GM12878 (cell line): ENCODE measurements around the gene CCDC170. TPM values are rescaled to one million over a fixed set of nuclear protein-coding genes. Genes with fewer than 3 reads are reported as not detected.

ENCODE experiments used
- ATAC-seq: fragments of 200-7000 bp; cut with Tn5 transposase; 3 replicates; pipeline ENCODE4 v1.9.1; 2020; ENCODE audit warnings: mild to moderate bottlenecking, moderate library complexity
- BruUV-seq: library from RNA; stranded (reverse); fragments of 400-500 nt; replicated peaks from 2 replicates; lab custom pipeline; 2021; lab: Mats Ljungman, UMichigan
- CTCF ChIA-PET: fragments of 300-600 bp; sonication (Branson Sonifier 250); formaldehyde crosslinking; extraction: SDS; loops from one replicate; lab custom pipeline; 2021; ENCODE audit warnings: inconsistent platforms; lab: Yijun Ruan, JAX
- POLR2A ChIA-PET: fragments of 350-600 bp; formaldehyde crosslinking; extraction: SDS; loops from one replicate; lab custom pipeline; 2021; ENCODE audit warnings: inconsistent platforms; lab: Charles Lee
- RAD21 ChIA-PET: fragments of 300-600 bp; sonication (Branson Sonifier 250); formaldehyde crosslinking; loops from one replicate; lab custom pipeline; 2023; ENCODE audit warnings: antibody characterized with exemption; ENCODE audit not compliant: unreplicated experiment; lab: Charles Lee
- SMC1A ChIA-PET: fragments of 300-600 bp; sonication (Branson Sonifier 250); formaldehyde crosslinking; loops from one replicate; lab custom pipeline; 2023; ENCODE audit not compliant: unreplicated experiment, uncharacterized antibody; lab: Charles Lee
- DNase-seq: peaks from one replicate; pipeline ENCODE4 v3.0.0-alpha.2; 2011; ENCODE audit warnings: low read depth, low spot score
- FAIRE-seq: peaks from 3 replicates; lab custom pipeline; 2011; peaks lifted over from hg19 to GRCh38; lab: Jason Lieb, UNC
- H2AFZ ChIP-seq: 2 replicates; pipeline ENCODE4 v1.6.0; 2011; ENCODE audit warnings: low read depth, low read length, control low read depth; ENCODE audit not compliant: control insufficient read depth
- H3K27ac ChIP-seq: 2 replicates; pipeline ENCODE4 v1.5.1; 2011; ENCODE audit warnings: control low read depth; ENCODE audit not compliant: control insufficient read depth, insufficient read depth
- H3K27me3 ChIP-seq, 2 experiments: replicated peaks in 1 of 2; 2 replicates each; pipeline versions ENCODE4 v1.6.0 to v1.6.1; 2011; ENCODE audit warnings: low read length in 1 of 2; ENCODE audit not compliant: control insufficient read depth in 2 of 2, insufficient read depth in 2 of 2
- H3K36me3 ChIP-seq, 2 experiments: 2 replicates each; pipeline ENCODE4 v1.5.1; 2011; ENCODE audit warnings: low read length in 1 of 2; ENCODE audit not compliant: control insufficient read depth in 2 of 2, insufficient read depth in 2 of 2
- H3K4me1 ChIP-seq: 2 replicates; pipeline ENCODE4 v1.6.1; 2011; ENCODE audit warnings: mild to moderate bottlenecking, low read length, moderate library complexity, mixed read lengths; ENCODE audit not compliant: control insufficient read depth, insufficient read depth
- H3K4me2 ChIP-seq: 2 replicates; pipeline ENCODE4 v1.6.0; 2011; ENCODE audit warnings: control low read depth; ENCODE audit not compliant: control insufficient read depth, insufficient read depth
- H3K4me3 ChIP-seq: fragments of 200-600 bp; sonication (generic); 2 replicates; pipeline ENCODE4 v1.5.1; 2016
- H3K79me2 ChIP-seq: 2 replicates; pipeline ENCODE4 v1.6.0; 2011; ENCODE audit warnings: low read length; ENCODE audit not compliant: control insufficient read depth, insufficient read depth
- H3K9ac ChIP-seq: 2 replicates; pipeline ENCODE4 v1.8.0; 2011; ENCODE audit warnings: low read length, control low read depth, mixed read lengths; ENCODE audit not compliant: control insufficient read depth, insufficient read depth
- H3K9me3 ChIP-seq: replicated peaks from 3 replicates; pipeline ENCODE4 v1.5.1; 2011; ENCODE audit warnings: mild to moderate bottlenecking, low read length; ENCODE audit not compliant: control insufficient read depth, insufficient read depth
- H4K20me1 ChIP-seq: 2 replicates; pipeline ENCODE4 v1.6.0; 2011; ENCODE audit not compliant: control insufficient read depth, insufficient read depth
- CREM ChIP-seq: IDR thresholded peaks from 2 replicates; pipeline ENCODE4 v1.6.1; 2014; ENCODE audit warnings: antibody characterized with exemption, low read depth
- GABPA ChIP-seq: IDR thresholded peaks from 2 replicates; pipeline ENCODE4 v1.6.1; 2014; ENCODE audit warnings: antibody characterized with exemption, low read depth, mild to moderate bottlenecking, inconsistent platforms
- LARP7 ChIP-seq: fragments of 450-650 bp; IDR thresholded peaks from 2 replicates; pipeline ENCODE4 v1.6.1; 2017; ENCODE audit warnings: mild to moderate bottlenecking
- MAX ChIP-seq: IDR thresholded peaks from 2 replicates; pipeline ENCODE4 v1.6.1; 2012; ENCODE audit warnings: low read depth, low read length, improper control_type of control experiment
- USF1 ChIP-seq: IDR thresholded peaks from 2 replicates; pipeline ENCODE4 v1.6.1; 2011; ENCODE audit warnings: borderline replicate concordance, low read depth, mild to moderate bottlenecking, moderate library complexity, mixed read lengths, low read length; ENCODE audit not compliant: insufficient read depth; ENCODE audit errors: extremely low read length
- WGBS: methylation state at CpG from one replicate; pipeline ENCODE4 v1.1.6; 2016; ENCODE audit warnings: low lambda C conversion rate; ENCODE audit not compliant: insufficient replicate concordance, insufficient coverage; ENCODE audit errors: missing lambda C conversion rate; 5-methylcytosine and 5-hydroxymethylcytosine counted together
- in situ Hi-C: fragments of 300-500 bp; cut with MboI; formaldehyde crosslinking; loops from 9 replicates; pipeline ENCODE4 v1.14.3; 2018; ENCODE audit warnings: mixed read lengths
- intact Hi-C: fragments of 100-400 bp; cut with micrococcal nuclease; formaldehyde crosslinking; loops from one replicate; pipeline ENCODE4 v1.14.2; 2022; ENCODE audit not compliant: unreplicated experiment
- polyA plus RNA-seq, 11 experiments: library from polyadenylated mRNA; depleted of rRNA in 4 of 11; unstranded in 6 of 11; stranded (reverse) in 5 of 11; fragments of >200 nt; fragmentation: Nextera tagmentation in 4 of 11; fragmentation: Illumina TruSeq in 1 of 11; extraction: Ambion mirVana in 4 of 11; extraction: Trizol in 1 of 11; gene quantifications; 1 replicate in 1 of 11; 2 replicates in 10 of 11; pipeline versions ENCODE4 v1.2.1 to v1.2.3, GENCODE V29; 2011 to 2016; ENCODE audit warnings: inconsistent platforms in 2 of 11, missing spikeins in 2 of 11, low read depth in 1 of 11
- total RNA-seq, 4 experiments: library from RNA; depleted of rRNA in 3 of 4; stranded (reverse); fragments of >200 nt in 3 of 4; fragmentation: Illumina TruSeq in 1 of 4; extraction: Trizol in 1 of 4; gene quantifications; 2 replicates each; pipeline versions ENCODE4 v1.2.1 to v1.2.3, GENCODE V29; 2013 to 2021

The CCDC170 gene
- total and polyA plus RNA-seq, 10 of the 15 experiments (the other 5 are each of a cell fraction or from before 2014, with no cell fraction given), result not detected

GRCh38 chr6:151501511-151502136 lies 7.8 kb downstream of the CCDC170 start:
- CTCF ChIA-PET, result interaction anchor here (0.6 to 1.4 kb wide), 2 partner anchors 26 to 1119 kb away, joined by 3 read pairs; no protein-coding TSS in a partner anchor
- ATAC-seq, result no peak

GRCh38 chr6:151502499-151502898 lies 8.7 kb downstream of the CCDC170 start:
- Histone ChIP-seq H3K36me3 (no peaks in the 10 kb centered on the region), H3K9ac (no peak overlapping the region), H4K20me1 (no peaks in the 10 kb centered on the region), H3K27ac (no peak overlapping the region), H3K4me3 (no peak overlapping the region), H3K9me3 (no peaks in the 10 kb centered on the region), H3K79me2 (no peaks in the 10 kb centered on the region), H2AFZ (no peak overlapping the region), H3K27me3 (no peaks in the 10 kb centered on the region; a peak in 1 of 4 replicates), H3K4me2 (no peak overlapping the region), H3K4me1 (peaks cover 2% of the 10 kb centered on the region; the same call in 1 of the 2 replicates)
- in situ Hi-C loops, result no loop called here
- ChIA-PET SMC1A (no interaction called here), RAD21 (no interaction called here), POLR2A (no interaction called here), CTCF (interaction anchor here (1.4 kb wide), 1 partner anchor 27 kb away, joined by 3 read pairs; no protein-coding TSS in a partner anchor)
- DNase-seq (no peak), FAIRE-seq (no peak), ATAC-seq (no peak)
- no peak for TF ChIP-seq USF1
- intact Hi-C loops, result no loop called here
- 55% methylated on average over 4 of the region's 4 CpGs for WGBS
- no TSS peak for BruUV-seq

More at GRCh38 chr6:151501511-151502136, 7.8 kb downstream of the CCDC170 start:
- no peak for FAIRE-seq
- TF ChIP-seq GABPA, result no peak
- no peak for TF ChIP-seq MAX
- no peak for TF ChIP-seq LARP7
- no peak for TF ChIP-seq CREM
- TF ChIP-seq, all 136 proteins: peak for 0
- Histone ChIP-seq H3K9me3 (no peaks in the 10 kb centered on the region), H3K4me1 (peaks cover 2% of the 10 kb centered on the region; the same call in 1 of the 2 replicates), H3K27ac (no peak overlapping the region), H3K79me2 (no peaks in the 10 kb centered on the region), H3K27me3 (no peaks in the 10 kb centered on the region; a peak in 2 of 4 replicates), H2AFZ (no peak overlapping the region), H3K9ac (no peak overlapping the region), H3K36me3 (no peaks in the 10 kb centered on the region), H3K4me3 (no peak overlapping the region), H4K20me1 (no peaks in the 10 kb centered on the region), H3K4me2 (no peak overlapping the region)
- POLR2A ChIA-PET, result no interaction called here
- RAD21 ChIA-PET, result no interaction called here
- DNase-seq, result no peak
- 23% methylated on average over 1 of the region's 1 CpG for WGBS
- intact Hi-C loops (no loop called here), in situ Hi-C loops (no loop called here)
- no TSS peak for BruUV-seq
- SMC1A ChIA-PET, result no interaction called here
